HEK293 (cell line): ENCODE measurements around the gene RAB28.

ENCODE experiments used
- CTCF ChIA-PET: fragments of 350-600 bp; formaldehyde crosslinking; extraction: SDS; loops from one replicate; lab custom pipeline; 2021; ENCODE audit warnings: antibody characterized with exemption; lab: Yijun Ruan, JAX
- POLR2A ChIA-PET: fragments of 300-600 bp; formaldehyde crosslinking; extraction: SDS; loops from one replicate; lab custom pipeline; 2020; ENCODE audit warnings: antibody characterized with exemption, inconsistent platforms; lab: Yijun Ruan, JAX
- H3K27ac ChIP-seq: fragments of 200-500 bp; sonication (Bioruptor generic); 2 replicates; pipeline ENCODE4 v1.5.1; 2014; ENCODE audit warnings: low read depth, low read length, control low read depth, inconsistent platforms; ENCODE audit errors: extremely low read depth
- H3K36me3 ChIP-seq, 2 experiments: fragments of 200-500 bp in 1 of 2; sonication (Bioruptor generic) in 1 of 2; 1 replicate in 1 of 2; 2 replicates in 1 of 2; pipeline ENCODE4 v1.5.1; 2014 to 2017; ENCODE audit warnings: inconsistent platforms in 2 of 2, low read length in 2 of 2; ENCODE audit not compliant: control insufficient read depth in 2 of 2, insufficient read depth in 1 of 2
- H3K4me1 ChIP-seq: fragments of 200-500 bp; sonication (Bioruptor generic); 2 replicates; pipeline ENCODE4 v1.5.1; 2014; ENCODE audit warnings: mild to moderate bottlenecking, low read length, inconsistent platforms; ENCODE audit not compliant: control insufficient read depth, insufficient read depth
- H3K4me3 ChIP-seq: 2 replicates; pipeline ENCODE4 v1.5.1; 2011; ENCODE audit warnings: low read depth, mild to moderate bottlenecking, control low read depth, low read length, moderate library complexity
- H3K9me3 ChIP-seq: fragments of 200-500 bp; sonication (Bioruptor generic); 2 replicates; pipeline ENCODE4 v1.5.1; 2014; ENCODE audit warnings: low read depth, low read length, inconsistent platforms; ENCODE audit not compliant: control insufficient read depth, insufficient read depth
- FEZF1 ChIP-seq: fragments of 450-650 bp; formaldehyde crosslinking; IDR thresholded peaks from 2 replicates; pipeline ENCODE4 v1.5.1; 2016; ENCODE audit warnings: missing biosample characterization, missing genetic modification characterization
- ZBTB17 ChIP-seq: fragments of 450-650 bp; formaldehyde crosslinking; IDR thresholded peaks from 2 replicates; pipeline ENCODE4 v1.5.1; 2016; ENCODE audit warnings: missing biosample characterization, missing genetic modification characterization
- ZFP69B ChIP-seq: fragments of 450-650 bp; formaldehyde crosslinking; IDR thresholded peaks from 2 replicates; pipeline ENCODE4 v1.5.1; 2016; ENCODE audit warnings: missing biosample characterization, missing genetic modification characterization
- ZNF114 ChIP-seq: fragments of 450-650 bp; formaldehyde crosslinking; IDR thresholded peaks from 2 replicates; pipeline ENCODE4 v1.5.0; 2017; ENCODE audit warnings: missing biosample characterization, missing genetic modification characterization
- ZNF132 ChIP-seq: fragments of 450-650 bp; formaldehyde crosslinking; IDR thresholded peaks from 2 replicates; pipeline ENCODE4 v1.5.1; 2017; ENCODE audit warnings: missing biosample characterization, missing genetic modification characterization, borderline replicate concordance
- ZNF157 ChIP-seq: fragments of 450-650 bp; formaldehyde crosslinking; IDR thresholded peaks from 2 replicates; pipeline ENCODE4 v1.5.1; 2016; ENCODE audit warnings: missing biosample characterization, missing genetic modification characterization
- ZNF174 ChIP-seq: fragments of 450-650 bp; formaldehyde crosslinking; IDR thresholded peaks from 2 replicates; pipeline ENCODE4 v1.5.0; 2017; ENCODE audit warnings: missing biosample characterization, mild to moderate bottlenecking, missing genetic modification characterization
- ZNF175 ChIP-seq: fragments of 450-650 bp; formaldehyde crosslinking; IDR thresholded peaks from 2 replicates; pipeline ENCODE4 v1.5.1; 2016; ENCODE audit warnings: missing biosample characterization, missing genetic modification characterization
- ZNF404 ChIP-seq: fragments of 450-650 bp; formaldehyde crosslinking; IDR thresholded peaks from 2 replicates; pipeline ENCODE4 v1.5.1; 2017; ENCODE audit warnings: missing biosample characterization, missing genetic modification characterization
- ZNF530 ChIP-seq: fragments of 450-650 bp; formaldehyde crosslinking; IDR thresholded peaks from 2 replicates; pipeline ENCODE4 v1.5.1; 2016; ENCODE audit warnings: low read depth, missing biosample characterization, missing genetic modification characterization
- ZNF585B ChIP-seq: fragments of 450-650 bp; formaldehyde crosslinking; IDR thresholded peaks from 2 replicates; pipeline ENCODE4 v1.5.1; 2016; ENCODE audit warnings: missing biosample characterization, missing genetic modification characterization
- ZNF623 ChIP-seq: fragments of 450-650 bp; formaldehyde crosslinking; IDR thresholded peaks from 2 replicates; pipeline ENCODE4 v1.5.1; 2016; ENCODE audit warnings: missing biosample characterization, missing genetic modification characterization
- ZNF629 ChIP-seq: fragments of 450-650 bp; formaldehyde crosslinking; IDR thresholded peaks from 2 replicates; pipeline ENCODE4 v1.5.1; 2017; ENCODE audit warnings: missing biosample characterization, missing genetic modification characterization
- TF ChIP-seq, protein P1 (sequence below): fragments of 450-650 bp; formaldehyde crosslinking; IDR thresholded peaks from 2 replicates; pipeline ENCODE4 v1.5.1; 2016; ENCODE audit warnings: missing biosample characterization, missing genetic modification characterization, low read depth
- TF ChIP-seq, protein P2 (sequence below): fragments of 450-650 bp; formaldehyde crosslinking; IDR thresholded peaks from 2 replicates; pipeline ENCODE4 v1.5.1; 2017; ENCODE audit warnings: missing biosample characterization, missing genetic modification characterization
- TF ChIP-seq, protein P3 (sequence below): fragments of 450-650 bp; IDR thresholded peaks from 2 replicates; pipeline ENCODE4 v1.5.1; 2018; ENCODE audit warnings: missing biosample characterization, mild to moderate bottlenecking, missing genetic modification characterization
- TF ChIP-seq, protein P4 (sequence below): fragments of 450-650 bp; formaldehyde crosslinking; IDR thresholded peaks from 2 replicates; pipeline ENCODE4 v1.5.1; 2017; ENCODE audit warnings: missing biosample characterization, missing genetic modification characterization
- TF ChIP-seq, protein P5 (sequence below): fragments of 450-650 bp; formaldehyde crosslinking; IDR thresholded peaks from 2 replicates; pipeline ENCODE4 v1.5.1; 2016; ENCODE audit warnings: missing biosample characterization, missing genetic modification characterization
- TF ChIP-seq, protein P6 (sequence below): sonication (generic); formaldehyde crosslinking; IDR thresholded peaks from 2 replicates; pipeline ENCODE4 v1.8.1; 2022; ENCODE audit warnings: mild to moderate bottlenecking, moderate library complexity, missing genetic modification reagents

RAB28 gene

DNA sequence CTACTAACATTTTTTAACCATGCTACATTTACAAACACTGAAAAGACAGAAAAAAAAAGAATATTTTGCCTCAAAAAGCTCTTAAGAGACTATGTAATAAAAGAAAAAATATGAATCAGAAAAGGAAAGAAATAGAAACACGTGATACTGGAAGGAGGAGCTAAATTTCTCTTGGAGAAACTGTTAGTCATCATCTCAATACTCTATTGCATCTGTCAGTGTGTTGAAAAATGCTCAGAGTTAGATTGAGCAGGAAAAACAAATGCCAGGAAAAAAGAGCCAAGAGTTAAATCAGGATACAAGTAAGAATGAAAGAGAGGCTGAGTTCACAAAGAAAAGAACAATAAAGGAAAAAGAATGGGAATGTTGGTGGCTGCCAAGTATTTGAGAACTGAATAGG, 2.6 kb downstream of the RAB28 start:
- Histone ChIP-seq H3K36me3 (no peaks in the 10 kb centered on the region), H3K4me1 (no peaks in the 10 kb centered on the region), H3K4me3 (no peak overlapping the region), H3K9me3 (no peaks in the 10 kb centered on the region), H3K27ac (no peak overlapping the region)
- POLR2A ChIA-PET = no interaction called here
- CTCF ChIA-PET = interaction anchor here (0.6 kb wide), 1 partner anchor 1696 kb away, joined by 3 read pairs; no protein-coding TSS in a partner anchor
- TF ChIP-seq ZNF404 (tag by site-specific recombination) (no peak), ZBTB17 (tag by site-specific recombination) (peak; percentile 44; the same call in 1 of the 2 replicates), ZNF174 (tag by site-specific recombination) (no peak), ZNF585B (tag by site-specific recombination) (no peak)
- TF ChIP-seq, protein P1, sequence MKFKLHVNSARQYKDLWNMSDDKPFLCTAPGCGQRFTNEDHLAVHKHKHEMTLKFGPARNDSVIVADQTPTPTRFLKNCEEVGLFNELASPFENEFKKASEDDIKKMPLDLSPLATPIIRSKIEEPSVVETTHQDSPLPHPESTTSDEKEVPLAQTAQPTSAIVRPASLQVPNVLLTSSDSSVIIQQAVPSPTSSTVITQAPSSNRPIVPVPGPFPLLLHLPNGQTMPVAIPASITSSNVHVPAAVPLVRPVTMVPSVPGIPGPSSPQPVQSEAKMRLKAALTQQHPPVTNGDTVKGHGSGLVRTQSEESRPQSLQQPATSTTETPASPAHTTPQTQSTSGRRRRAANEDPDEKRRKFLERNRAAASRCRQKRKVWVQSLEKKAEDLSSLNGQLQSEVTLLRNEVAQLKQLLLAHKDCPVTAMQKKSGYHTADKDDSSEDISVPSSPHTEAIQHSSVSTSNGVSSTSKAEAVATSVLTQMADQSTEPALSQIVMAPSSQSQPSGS (tag by site-specific recombination) = 0 out of 2 replicates have a peak, but pooled peaks have one; percentile 22
- TF ChIP-seq, protein P2, sequence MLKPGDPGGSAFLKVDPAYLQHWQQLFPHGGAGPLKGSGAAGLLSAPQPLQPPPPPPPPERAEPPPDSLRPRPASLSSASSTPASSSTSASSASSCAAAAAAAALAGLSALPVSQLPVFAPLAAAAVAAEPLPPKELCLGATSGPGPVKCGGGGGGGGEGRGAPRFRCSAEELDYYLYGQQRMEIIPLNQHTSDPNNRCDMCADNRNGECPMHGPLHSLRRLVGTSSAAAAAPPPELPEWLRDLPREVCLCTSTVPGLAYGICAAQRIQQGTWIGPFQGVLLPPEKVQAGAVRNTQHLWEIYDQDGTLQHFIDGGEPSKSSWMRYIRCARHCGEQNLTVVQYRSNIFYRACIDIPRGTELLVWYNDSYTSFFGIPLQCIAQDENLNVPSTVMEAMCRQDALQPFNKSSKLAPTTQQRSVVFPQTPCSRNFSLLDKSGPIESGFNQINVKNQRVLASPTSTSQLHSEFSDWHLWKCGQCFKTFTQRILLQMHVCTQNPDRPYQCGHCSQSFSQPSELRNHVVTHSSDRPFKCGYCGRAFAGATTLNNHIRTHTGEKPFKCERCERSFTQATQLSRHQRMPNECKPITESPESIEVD (tag by site-specific recombination) = peak; percentile 32; the same call in 1 of the 2 replicates

DNA sequence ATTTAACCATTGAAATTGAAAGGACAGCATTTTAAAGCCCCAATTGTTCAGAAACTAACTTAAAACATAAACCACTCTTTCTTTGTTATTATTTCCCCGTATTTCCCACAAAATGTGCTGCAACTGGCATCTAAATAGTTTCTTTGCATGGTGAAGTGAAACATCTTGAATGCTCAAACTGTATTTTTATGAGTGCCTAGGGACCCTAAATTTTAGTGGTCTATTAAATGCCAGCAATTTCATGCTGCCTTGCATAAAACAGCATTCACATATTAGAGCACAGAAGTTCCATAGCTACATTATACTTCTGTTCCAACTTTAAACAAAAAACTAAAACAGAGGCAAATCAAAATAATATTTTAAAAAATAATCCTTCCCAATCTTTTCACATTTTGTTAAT, 5.4 kb downstream of the RAB28 start:
- TF ChIP-seq, protein P3, sequence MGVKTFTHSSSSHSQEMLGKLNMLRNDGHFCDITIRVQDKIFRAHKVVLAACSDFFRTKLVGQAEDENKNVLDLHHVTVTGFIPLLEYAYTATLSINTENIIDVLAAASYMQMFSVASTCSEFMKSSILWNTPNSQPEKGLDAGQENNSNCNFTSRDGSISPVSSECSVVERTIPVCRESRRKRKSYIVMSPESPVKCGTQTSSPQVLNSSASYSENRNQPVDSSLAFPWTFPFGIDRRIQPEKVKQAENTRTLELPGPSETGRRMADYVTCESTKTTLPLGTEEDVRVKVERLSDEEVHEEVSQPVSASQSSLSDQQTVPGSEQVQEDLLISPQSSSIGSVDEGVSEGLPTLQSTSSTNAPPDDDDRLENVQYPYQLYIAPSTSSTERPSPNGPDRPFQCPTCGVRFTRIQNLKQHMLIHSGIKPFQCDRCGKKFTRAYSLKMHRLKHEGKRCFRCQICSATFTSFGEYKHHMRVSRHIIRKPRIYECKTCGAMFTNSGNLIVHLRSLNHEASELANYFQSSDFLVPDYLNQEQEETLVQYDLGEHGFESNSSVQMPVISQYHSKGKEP (tag by site-specific recombination) = peak; percentile 52; the same call in 1 of the 2 replicates
- TF ChIP-seq ZNF530 (tag by site-specific recombination) (no peak), ZNF629 (tag by site-specific recombination) (no peak), ZFP69B (no peak), ZNF157 (tag by site-specific recombination) (no peak), ZNF132 (tag by site-specific recombination) (no peak), ZNF623 (tag by site-specific recombination) (no peak), ZNF175 (tag by site-specific recombination) (no peak), ZNF114 (tag by site-specific recombination) (no peak), FEZF1 (tag by site-specific recombination) (0 out of 2 replicates have a peak, but pooled peaks have one; percentile 12)
- TF ChIP-seq, protein P4, sequence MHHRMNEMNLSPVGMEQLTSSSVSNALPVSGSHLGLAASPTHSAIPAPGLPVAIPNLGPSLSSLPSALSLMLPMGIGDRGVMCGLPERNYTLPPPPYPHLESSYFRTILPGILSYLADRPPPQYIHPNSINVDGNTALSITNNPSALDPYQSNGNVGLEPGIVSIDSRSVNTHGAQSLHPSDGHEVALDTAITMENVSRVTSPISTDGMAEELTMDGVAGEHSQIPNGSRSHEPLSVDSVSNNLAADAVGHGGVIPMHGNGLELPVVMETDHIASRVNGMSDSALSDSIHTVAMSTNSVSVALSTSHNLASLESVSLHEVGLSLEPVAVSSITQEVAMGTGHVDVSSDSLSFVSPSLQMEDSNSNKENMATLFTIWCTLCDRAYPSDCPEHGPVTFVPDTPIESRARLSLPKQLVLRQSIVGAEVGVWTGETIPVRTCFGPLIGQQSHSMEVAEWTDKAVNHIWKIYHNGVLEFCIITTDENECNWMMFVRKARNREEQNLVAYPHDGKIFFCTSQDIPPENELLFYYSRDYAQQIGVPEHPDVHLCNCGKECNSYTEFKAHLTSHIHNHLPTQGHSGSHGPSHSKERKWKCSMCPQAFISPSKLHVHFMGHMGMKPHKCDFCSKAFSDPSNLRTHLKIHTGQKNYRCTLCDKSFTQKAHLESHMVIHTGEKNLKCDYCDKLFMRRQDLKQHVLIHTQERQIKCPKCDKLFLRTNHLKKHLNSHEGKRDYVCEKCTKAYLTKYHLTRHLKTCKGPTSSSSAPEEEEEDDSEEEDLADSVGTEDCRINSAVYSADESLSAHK (tag by site-specific recombination) = 0 out of 2 replicates have a peak, but pooled peaks have one; percentile 29
- TF ChIP-seq, protein P5, sequence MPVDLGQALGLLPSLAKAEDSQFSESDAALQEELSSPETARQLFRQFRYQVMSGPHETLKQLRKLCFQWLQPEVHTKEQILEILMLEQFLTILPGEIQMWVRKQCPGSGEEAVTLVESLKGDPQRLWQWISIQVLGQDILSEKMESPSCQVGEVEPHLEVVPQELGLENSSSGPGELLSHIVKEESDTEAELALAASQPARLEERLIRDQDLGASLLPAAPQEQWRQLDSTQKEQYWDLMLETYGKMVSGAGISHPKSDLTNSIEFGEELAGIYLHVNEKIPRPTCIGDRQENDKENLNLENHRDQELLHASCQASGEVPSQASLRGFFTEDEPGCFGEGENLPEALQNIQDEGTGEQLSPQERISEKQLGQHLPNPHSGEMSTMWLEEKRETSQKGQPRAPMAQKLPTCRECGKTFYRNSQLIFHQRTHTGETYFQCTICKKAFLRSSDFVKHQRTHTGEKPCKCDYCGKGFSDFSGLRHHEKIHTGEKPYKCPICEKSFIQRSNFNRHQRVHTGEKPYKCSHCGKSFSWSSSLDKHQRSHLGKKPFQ = no peak
- TF ChIP-seq, protein P6, sequence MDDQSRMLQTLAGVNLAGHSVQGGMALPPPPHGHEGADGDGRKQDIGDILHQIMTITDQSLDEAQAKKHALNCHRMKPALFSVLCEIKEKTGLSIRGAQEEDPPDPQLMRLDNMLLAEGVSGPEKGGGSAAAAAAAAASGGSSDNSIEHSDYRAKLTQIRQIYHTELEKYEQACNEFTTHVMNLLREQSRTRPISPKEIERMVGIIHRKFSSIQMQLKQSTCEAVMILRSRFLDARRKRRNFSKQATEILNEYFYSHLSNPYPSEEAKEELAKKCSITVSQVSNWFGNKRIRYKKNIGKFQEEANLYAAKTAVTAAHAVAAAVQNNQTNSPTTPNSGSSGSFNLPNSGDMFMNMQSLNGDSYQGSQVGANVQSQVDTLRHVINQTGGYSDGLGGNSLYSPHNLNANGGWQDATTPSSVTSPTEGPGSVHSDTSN (CRISPR knock-in tag) = no peak
- TF ChIP-seq, protein P2 (tag by site-specific recombination) = peak; percentile 78
- no peaks in the 10 kb centered on the region for H3K9me3 ChIP-seq
- H3K36me3 ChIP-seq = peaks cover 0 to 3% of the 10 kb centered on the region in 2 experiments; a peak in 1 of 3 replicates
- H3K4me1 ChIP-seq = no peaks in the 10 kb centered on the region
- CTCF ChIA-PET = no interaction called here
- H3K27ac ChIP-seq = no peak overlapping the region
- no peak overlapping the region for H3K4me3 ChIP-seq
- POLR2A ChIA-PET = no interaction called here
